Type B pancreatic cell (in vitro differentiated cells): ENCODE measurements around the gene LAMP5. TPM values are rescaled to one million over a fixed set of nuclear protein-coding genes. Genes with fewer than 3 reads are reported as not detected.

Experiments used
- DNase-seq: peaks from one replicate; pipeline ENCODE4 v3.0.0; 2021; ENCODE audit warnings: mixed read lengths; ENCODE audit not compliant: unreplicated experiment; ENCODE audit errors: extremely low spot score
- H3K27ac Mint-ChIP-seq: 2 replicates; pipeline ENCODE4 v1.8.0; 2021; ENCODE audit warnings: mild to moderate bottlenecking, mixed read lengths
- H3K27me3 Mint-ChIP-seq: 2 replicates; pipeline ENCODE4 v1.8.0; 2021; ENCODE audit warnings: mixed read lengths
- H3K36me3 Mint-ChIP-seq: 2 replicates; pipeline ENCODE4 v1.8.0; 2021; ENCODE audit warnings: mixed read lengths
- H3K4me1 Mint-ChIP-seq: one replicate; pipeline ENCODE4 v1.8.0; 2021; ENCODE audit warnings: mixed read lengths; ENCODE audit not compliant: unreplicated experiment
- H3K4me3 Mint-ChIP-seq: 2 replicates; pipeline ENCODE4 v1.8.0; 2021; ENCODE audit warnings: mild to moderate bottlenecking, mixed read lengths
- H3K9me3 Mint-ChIP-seq: 2 replicates; pipeline ENCODE4 v1.8.0; 2021; ENCODE audit warnings: mixed read lengths
- CTCF ChIP-seq: fragments of 200-600 bp; sonication (generic); conservative IDR thresholded peaks from 2 replicates; pipeline ENCODE4 v1.5.0; 2021; ENCODE audit warnings: antibody characterized with exemption, mild to moderate bottlenecking
- total RNA-seq: library from RNA; stranded (reverse); gene quantifications from 2 replicates; pipeline ENCODE4 v1.2.1, GENCODE V29; 2021; ENCODE audit warnings: low replicate concordance

LAMP5 gene
- total RNA-seq, 1 donor from 2014 or later: 7.6 TPM

GRCh38 chr20:9565910-9566550 lies 51.6 kb downstream of the LAMP5 start:
- no peak for DNase-seq
- no peak overlapping the region for H3K27ac Mint-ChIP-seq
- peaks cover 6% of the 10 kb centered on the region for H3K9me3 Mint-ChIP-seq
- no peak overlapping the region for H3K4me3 Mint-ChIP-seq
- TF ChIP-seq CTCF: no peak
- peaks cover 25% of the 10 kb centered on the region for H3K27me3 Mint-ChIP-seq
- peaks cover 7% of the 10 kb centered on the region for H3K4me1 Mint-ChIP-seq
- no peaks in the 10 kb centered on the region for H3K36me3 Mint-ChIP-seq

- H3K9me3 Mint-ChIP-seq: peaks cover 6% of the 10 kb centered on the region
- DNase-seq: no peak
- no peaks in the 10 kb centered on the region for H3K36me3 Mint-ChIP-seq
- H3K27me3 Mint-ChIP-seq: peaks cover 19% of the 10 kb centered on the region
- no peak overlapping the region for H3K27ac Mint-ChIP-seq
- no peak for TF ChIP-seq CTCF
- H3K4me1 Mint-ChIP-seq: peaks cover 13% of the 10 kb centered on the region
- no peak overlapping the region for H3K4me3 Mint-ChIP-seq
Measured at GRCh38 chr20:9566977-9567376, 52.6 kb downstream of the LAMP5 start.

- no peaks in the 10 kb centered on the region for H3K36me3 Mint-ChIP-seq
Measured at GRCh38 chr20:9570612-9571011, 56.2 kb downstream of the LAMP5 start.

GRCh38 chr20:9571783-9572182 lies 57.4 kb downstream of the LAMP5 start:
- Mint-ChIP-seq H3K36me3 (no peaks in the 10 kb centered on the region), H3K4me3 (no peak overlapping the region)

More at GRCh38 chr20:9570612-9571011, 56.2 kb downstream of the LAMP5 start:
- Mint-ChIP-seq H3K4me3 (no peak overlapping the region), H3K9me3 (peaks cover 9% of the 10 kb centered on the region), H3K4me1 (peaks cover 39% of the 10 kb centered on the region), H3K27ac (no peak overlapping the region), H3K27me3 (peaks cover 43% of the 10 kb centered on the region)
- DNase-seq: no peak
- no peak for TF ChIP-seq CTCF

GRCh38 chr20:9572670-9573069 lies 58.3 kb downstream of the LAMP5 start:
- Mint-ChIP-seq H3K4me1 (peaks cover 39% of the 10 kb centered on the region), H3K36me3 (no peaks in the 10 kb centered on the region), H3K9me3 (peaks cover 3% of the 10 kb centered on the region), H3K27me3 (peaks cover 37% of the 10 kb centered on the region), H3K27ac (no peak overlapping the region), H3K4me3 (peak overlapping the region; percentile 33)
- no peak for DNase-seq
- no peak for TF ChIP-seq CTCF

More at GRCh38 chr20:9571783-9572182, 57.4 kb downstream of the LAMP5 start:
- no peak for DNase-seq
- peaks cover 39% of the 10 kb centered on the region for H3K4me1 Mint-ChIP-seq
- H3K9me3 Mint-ChIP-seq: peaks cover 5% of the 10 kb centered on the region
- TF ChIP-seq CTCF: no peak
- no peak overlapping the region for H3K27ac Mint-ChIP-seq
- peaks cover 41% of the 10 kb centered on the region for H3K27me3 Mint-ChIP-seq
